ENCODE data around the gene ARHGEF11.
"Not testable (repeated sequence)": the region's sequence is repeated elsewhere in the genome, so short reads cannot be mapped to it uniquely, and the experiment has no call there.

Gene ARHGEF11

DNA sequence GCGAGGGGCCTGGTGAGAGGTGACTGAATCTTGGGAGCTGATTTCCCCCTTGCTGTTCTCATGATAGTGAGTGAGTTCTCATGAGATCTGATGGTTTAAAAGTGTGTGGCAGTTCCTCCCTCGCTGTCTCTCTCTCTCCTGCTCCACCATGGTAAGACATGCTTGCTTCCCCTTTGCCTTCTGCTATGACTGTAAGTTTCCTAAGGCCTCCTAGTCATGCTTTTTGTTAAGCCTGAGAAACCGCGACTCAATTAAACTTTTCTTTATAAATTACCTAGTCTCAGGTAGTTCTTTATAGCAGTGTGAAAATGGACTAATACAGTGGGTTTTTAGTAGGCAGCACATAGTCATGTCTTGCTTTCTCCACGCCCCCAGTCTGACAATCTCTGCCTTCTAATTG lies 10.2 kb upstream of the ARHGEF11 start:
- DNase-seq (ENCODE audit: low read depth in 2 of 3, low spot score in 2 of 3) = not testable (repeated sequence)

- no peak for DNase-seq (ENCODE audit: low read depth in 2 of 3, low spot score in 2 of 3)
Observed at GRCh38 chr1:157050836-157051235, 5.3 kb upstream of the ARHGEF11 start.

DNA sequence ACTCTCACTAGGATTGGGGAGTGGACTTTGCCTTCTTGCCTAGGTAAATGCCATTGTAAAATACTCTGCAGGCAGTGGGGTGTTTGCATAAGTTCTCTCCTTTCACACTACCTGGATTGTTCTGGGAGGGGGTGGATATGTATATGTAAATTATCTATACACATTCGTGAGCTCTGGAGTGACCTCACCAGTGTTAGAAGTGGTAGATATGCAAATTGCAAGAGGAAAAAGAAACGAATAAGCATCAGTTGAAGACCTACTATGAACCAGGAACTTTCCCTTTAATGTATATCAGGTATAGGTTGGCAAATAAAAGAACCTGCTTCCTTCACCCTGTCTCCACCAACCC lies 1.5 kb upstream of the ARHGEF11 start:
- no peak for DNase-seq (ENCODE audit: low read depth in 2 of 3, low spot score in 2 of 3)

GRCh38 chr1:157044326-157044725 lies 1.2 kb downstream of the ARHGEF11 start:
- DNase-seq (ENCODE audit: low read depth in 2 of 3, low spot score in 2 of 3) = no peak

DNA sequence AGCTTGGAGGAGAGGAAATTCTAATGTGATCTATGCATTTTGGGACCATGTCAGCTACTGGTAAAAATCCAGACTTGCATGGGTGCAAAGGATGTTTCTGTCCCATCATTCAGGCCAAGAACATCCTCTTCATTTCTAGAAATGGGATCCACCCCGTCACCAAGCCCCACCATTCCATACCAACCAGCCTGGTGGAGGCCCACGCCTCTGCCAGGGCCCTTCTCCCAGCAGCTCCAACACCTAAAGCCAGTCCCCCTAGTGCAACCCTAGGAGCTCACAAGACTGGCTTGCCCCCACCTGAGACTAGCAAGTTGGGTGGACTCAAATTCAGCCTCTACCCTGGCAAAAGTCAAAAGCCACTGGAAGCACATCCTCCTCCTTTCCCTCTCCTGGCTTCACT lies 1.9 kb downstream of the ARHGEF11 start:
- DNase-seq (ENCODE audit: low read depth in 2 of 3, low spot score in 2 of 3) = no peak

DNA sequence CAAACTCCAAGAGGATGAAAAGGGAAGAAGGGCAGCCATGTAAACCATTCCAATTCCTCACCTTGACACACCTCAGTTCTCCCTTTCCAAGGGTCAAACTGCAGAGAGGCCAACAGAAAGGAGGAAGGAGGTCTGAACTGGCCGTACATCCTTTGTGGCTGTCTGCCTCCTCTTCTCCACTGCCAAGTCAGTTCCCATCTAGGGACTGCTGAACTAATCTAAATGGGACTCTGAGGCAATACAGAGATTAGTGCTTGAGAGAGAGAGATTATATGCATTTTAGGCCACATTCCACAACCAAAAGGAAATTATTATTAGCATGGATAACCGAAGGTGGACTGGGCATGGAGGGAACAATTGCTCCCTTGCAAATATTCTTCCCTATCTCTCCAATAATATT lies 2.7 kb downstream of the ARHGEF11 start:
- DNase-seq (ENCODE audit: low read depth in 2 of 3, low spot score in 2 of 3) = no peak

DNA sequence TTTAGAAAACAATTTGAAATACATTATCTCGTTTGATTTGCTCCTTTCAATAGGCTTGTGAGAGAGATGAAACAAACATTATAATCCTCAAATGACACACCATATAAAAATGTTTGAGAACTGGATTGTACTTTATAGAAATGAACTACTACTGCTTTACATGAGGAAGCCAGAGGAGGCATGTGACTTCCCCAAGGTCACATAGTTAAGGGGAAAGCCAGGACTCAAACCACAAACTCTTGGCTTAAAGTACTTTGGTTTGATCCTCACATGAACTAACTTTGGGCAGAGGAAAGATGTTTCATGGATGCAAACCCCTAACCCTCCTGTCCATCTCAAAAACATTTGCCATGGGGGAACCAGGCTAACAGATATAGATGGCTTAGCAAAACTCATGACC lies 4.7 kb downstream of the ARHGEF11 start:
- no peak for DNase-seq (ENCODE audit: low read depth in 2 of 3, low spot score in 2 of 3)

DNA sequence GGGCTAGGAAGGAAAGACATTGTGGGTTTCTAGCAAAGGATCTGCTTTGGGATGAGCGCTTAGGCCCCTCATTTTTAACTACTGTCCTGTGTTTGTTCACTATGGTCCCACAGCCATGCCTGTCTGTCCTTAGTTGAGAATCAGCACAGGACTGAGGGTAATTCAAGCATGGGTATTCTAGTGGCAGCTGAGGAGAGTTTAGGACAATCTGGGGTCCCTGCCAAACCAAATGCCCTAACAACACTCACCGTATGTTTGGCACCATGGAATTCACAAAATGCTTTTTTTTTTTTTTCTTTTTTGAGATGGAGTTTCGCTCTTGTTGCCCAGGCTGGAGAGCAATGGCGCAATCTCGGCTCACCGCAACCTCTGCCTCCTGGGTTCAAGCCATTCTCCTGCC lies 10.4 kb downstream of the ARHGEF11 start:
- DNase-seq (ENCODE audit: low read depth in 2 of 3, low spot score in 2 of 3) = no peak

GRCh38 chr1:157034137-157034800 lies 11.3 kb downstream of the ARHGEF11 start:
- no peak for DNase-seq (ENCODE audit: low read depth in 2 of 3, low spot score in 2 of 3)

- no peak for DNase-seq (ENCODE audit: low read depth in 2 of 3, low spot score in 2 of 3)
Observed at GRCh38 chr1:157033357-157033876, 12.1 kb downstream of the ARHGEF11 start.

- DNase-seq (ENCODE audit: low read depth in 2 of 3, low spot score in 2 of 3) = no peak
Observed at GRCh38 chr1:157032303-157032702, 13.2 kb downstream of the ARHGEF11 start.

GRCh38 chr1:157030728-157031127 lies 14.8 kb downstream of the ARHGEF11 start:
- no peak for DNase-seq (ENCODE audit: low read depth in 2 of 3, low spot score in 2 of 3)

GRCh38 chr1:157028674-157029073 lies 16.9 kb downstream of the ARHGEF11 start:
- DNase-seq (ENCODE audit: low read depth in 2 of 3, low spot score in 2 of 3) = no peak

DNA sequence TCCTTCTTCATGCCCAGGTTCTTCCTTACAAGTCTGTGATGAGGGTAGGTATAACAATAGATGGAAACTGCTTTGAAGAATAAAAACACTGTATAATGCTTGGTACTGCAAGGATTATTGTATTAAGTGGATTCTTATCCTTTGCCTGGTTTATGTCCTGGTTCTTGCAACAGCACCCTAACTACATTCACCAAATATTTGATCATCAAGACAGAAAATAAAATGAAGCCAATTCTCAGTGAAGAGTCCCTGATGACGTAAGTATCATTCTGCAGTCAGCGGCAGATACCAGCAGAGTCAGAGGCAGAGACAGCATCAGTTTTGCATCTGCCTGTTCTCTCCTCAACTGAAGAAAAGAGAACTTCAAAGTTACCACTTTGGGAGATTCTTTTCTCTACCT lies 19.7 kb downstream of the ARHGEF11 start:
- DNase-seq (ENCODE audit: low read depth in 2 of 3, low spot score in 2 of 3) = no peak

DNA sequence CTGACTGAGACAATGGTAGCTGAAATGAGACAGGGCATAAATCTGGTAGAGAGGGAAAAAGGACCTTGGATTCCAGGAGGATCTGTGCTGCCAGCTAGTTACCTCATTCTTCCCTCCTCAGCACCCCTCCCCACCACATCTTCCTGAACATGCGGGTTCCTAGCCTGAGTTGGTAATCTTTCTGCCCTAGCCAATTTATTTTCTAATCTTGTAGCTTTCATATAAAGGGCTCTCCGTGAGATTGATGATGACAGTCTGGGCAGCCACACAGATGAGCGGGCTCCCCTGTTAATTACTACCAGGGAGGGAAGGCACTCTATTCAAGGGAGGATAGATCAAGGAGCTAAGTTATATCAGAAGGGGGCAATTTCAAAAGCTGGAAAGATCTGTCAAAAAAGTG lies 20.2 kb downstream of the ARHGEF11 start:
- no peak for DNase-seq (ENCODE audit: low read depth in 2 of 3, low spot score in 2 of 3)

DNA sequence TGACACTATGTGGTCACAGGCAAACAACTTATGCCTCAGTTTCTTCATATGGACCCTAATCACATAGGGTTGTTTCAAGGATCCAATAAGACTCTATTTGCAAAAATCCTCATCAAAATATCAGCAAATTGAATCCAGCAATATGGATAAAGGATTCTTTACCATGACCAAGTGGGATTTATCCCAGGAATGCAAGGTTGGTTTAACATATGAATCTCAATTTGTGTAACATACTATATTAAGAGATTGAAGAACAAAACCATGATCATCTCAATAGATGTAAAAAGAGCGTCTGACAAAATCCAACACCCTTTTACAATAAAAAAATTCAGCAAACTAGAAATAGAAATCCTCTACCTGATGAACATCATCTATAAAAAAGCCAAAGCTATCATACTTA lies 23.9 kb downstream of the ARHGEF11 start:
- no peak for DNase-seq (ENCODE audit: low read depth in 2 of 3, low spot score in 2 of 3)

DNA sequence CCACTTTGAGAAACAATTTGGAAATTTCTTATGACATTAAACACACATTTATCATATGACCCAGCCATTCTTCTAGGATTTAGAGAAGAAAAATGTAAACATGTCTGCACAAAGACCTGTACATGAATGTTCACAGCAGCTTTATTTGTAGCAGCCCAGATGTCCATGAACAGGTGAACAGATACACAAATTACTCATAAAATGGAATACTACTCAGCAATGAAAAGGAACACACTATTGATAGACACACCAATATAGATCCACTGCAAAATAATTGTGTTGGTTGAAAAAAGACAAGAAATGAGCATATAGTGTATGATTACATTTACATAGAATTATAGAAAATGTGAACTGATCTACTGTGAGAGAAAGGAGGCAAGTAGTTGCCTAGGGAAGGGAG lies 26.1 kb downstream of the ARHGEF11 start:
- no peak for DNase-seq (ENCODE audit: low read depth in 2 of 3, low spot score in 2 of 3)

DNA sequence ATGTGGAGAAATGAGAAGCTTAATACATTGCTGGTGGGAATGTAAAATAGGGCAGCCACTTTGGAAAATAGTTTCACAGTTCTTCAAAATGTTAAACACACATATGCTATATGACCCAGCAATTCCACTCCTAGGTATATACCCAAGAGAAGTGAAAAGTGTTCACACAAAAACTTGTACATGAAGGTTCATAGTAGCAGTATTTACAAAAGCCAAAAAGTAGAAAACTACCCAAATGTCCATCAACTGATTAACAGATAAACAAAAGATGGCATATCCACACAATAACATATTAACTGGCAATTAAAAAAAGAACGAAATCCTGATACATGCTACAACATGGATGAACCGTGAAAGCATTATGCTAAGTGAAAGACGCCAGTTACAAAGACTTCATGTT lies 33.7 kb downstream of the ARHGEF11 start:
- no peak for DNase-seq (ENCODE audit: low read depth in 2 of 3, low spot score in 2 of 3)

- no peak for DNase-seq (ENCODE audit: low read depth in 2 of 3, low spot score in 2 of 3)
Observed at GRCh38 chr1:157008502-157008901, 37.0 kb downstream of the ARHGEF11 start.

DNA sequence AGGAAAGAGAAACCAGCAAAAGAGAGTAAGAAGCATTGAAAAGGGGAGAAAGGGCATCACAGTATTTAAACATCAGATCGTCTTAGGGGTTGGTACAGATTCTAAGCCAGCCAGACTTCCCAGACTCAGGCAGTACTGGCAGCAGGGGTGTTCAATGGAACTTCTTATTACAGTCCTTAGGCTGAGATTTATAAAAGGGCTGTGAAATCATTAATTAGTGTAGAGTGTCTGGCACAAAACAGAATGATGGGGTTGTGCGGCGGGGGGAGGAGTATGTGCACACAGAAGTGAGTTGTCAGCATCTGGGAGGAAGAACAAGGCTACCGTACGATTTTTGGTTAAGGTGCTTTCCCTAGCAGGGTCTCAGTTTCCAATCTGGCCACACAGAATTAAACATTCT lies 38.2 kb downstream of the ARHGEF11 start:
- no peak for DNase-seq (ENCODE audit: low read depth in 2 of 3, low spot score in 2 of 3)

GRCh38 chr1:157006676-157007075 lies 38.9 kb downstream of the ARHGEF11 start:
- no peak for DNase-seq (ENCODE audit: low read depth in 2 of 3, low spot score in 2 of 3)

GRCh38 chr1:157005965-157006364 lies 39.6 kb downstream of the ARHGEF11 start:
- no peak for DNase-seq (ENCODE audit: low read depth in 2 of 3, low spot score in 2 of 3)

DNA sequence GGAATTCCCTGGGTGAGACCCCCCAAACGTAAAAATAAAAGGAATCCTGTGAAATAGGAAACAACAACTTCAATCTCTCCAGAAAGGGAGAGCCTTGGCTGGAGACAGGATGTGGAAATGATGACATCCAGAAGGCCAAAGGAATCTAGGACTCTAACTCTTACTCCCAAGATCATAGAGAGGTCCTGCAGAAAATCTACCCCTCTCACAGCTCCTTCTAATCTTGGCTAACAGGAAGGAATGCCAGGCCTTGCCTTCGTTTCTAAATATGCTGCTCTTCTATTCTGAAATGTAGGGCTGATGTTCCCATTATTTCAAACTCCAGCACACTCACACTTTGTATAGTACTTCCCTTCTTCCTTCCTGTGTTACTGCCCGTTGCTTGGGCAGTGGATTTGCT lies 40.7 kb downstream of the ARHGEF11 start:
- no peak for DNase-seq (ENCODE audit: low read depth in 2 of 3, low spot score in 2 of 3)

DNA sequence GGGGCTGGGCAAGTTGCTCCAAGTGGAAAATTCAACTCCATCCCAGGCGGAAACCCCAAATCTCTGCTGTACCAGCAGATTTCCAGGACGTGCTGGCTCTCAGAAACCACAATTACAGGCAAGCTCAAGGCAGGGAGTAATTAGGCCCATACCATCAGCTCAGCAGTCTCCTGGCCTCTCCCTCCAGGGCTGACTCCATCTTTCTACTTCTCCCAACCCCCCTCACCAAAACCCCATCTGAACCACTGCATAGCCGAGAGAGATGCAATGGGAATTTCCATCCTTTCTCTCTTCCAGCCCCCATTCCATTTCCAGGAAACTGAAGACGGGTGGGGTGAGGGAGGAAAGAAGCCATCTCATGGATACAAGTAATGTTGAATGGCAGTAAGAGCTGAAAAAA lies 41.2 kb downstream of the ARHGEF11 start:
- DNase-seq (ENCODE audit: low read depth in 2 of 3, low spot score in 2 of 3) = no peak
